Activated CD8-positive, alpha-beta memory T cell treated with anti-CD3 and anti-CD28 coated beads for 4 hours (primary cell): ENCODE results near the gene LRAT.
"Not testable (repeated sequence)": the region's sequence is repeated elsewhere in the genome, so short reads cannot be mapped to it uniquely, and the experiment has no call there.

Experiments used
- DNase-seq, 2 donors: peaks; one replicate each; pipeline ENCODE4 v3.0.0-alpha.2; 2020; ENCODE audit warnings: low read depth in 2 of 2

Gene LRAT

GRCh38 chr4:154743683-154744340 is at the start of gene LRAT:
LRAT (plus strand) TSS chr4:154744000; CDS start chr4:154744327, 327 bp downstream.
- no peak for DNase-seq

DNA sequence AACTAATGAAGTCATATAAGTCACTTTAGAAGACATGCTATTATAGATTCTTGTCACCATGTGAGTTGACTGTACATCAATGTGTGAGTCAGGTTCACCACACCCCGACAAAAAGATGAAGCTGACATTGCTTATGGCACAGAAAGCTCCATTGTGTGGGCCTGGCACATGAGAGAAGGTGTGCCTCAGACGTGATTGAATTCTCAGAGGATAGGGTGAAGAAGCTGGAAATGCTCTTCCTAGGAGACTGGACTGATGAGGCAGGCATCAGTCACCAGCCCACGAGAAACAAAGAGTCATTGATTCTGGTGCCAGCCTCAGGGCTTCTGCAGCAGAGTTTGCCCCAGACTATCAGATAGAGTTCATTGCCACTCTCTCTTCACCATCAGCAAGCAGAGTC is 35.9 kb upstream of the LRAT start:
- DNase-seq = no peak

DNA sequence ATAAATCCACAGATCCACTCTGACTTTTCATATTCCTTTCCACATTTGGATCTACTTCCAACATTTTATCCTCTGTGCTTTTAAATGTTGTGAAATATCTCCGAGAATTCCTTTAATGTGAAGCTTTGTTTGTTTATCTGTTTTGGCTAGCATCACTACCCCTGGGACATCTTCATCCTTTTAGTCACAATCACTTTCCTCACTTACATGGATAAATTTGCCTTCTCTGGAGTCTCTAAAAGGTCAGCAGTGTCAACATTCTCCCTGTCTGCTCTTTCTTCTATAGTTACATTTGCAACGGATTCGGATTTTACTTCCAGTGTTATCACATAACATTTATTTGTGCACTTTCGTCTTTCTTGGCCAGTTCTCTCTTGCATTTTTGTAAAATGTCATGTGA is 34.2 kb upstream of the LRAT start:
- no peak for DNase-seq

- no peak for DNase-seq
Observed at GRCh38 chr4:154711522-154711921, 32.3 kb upstream of the LRAT start.

DNA sequence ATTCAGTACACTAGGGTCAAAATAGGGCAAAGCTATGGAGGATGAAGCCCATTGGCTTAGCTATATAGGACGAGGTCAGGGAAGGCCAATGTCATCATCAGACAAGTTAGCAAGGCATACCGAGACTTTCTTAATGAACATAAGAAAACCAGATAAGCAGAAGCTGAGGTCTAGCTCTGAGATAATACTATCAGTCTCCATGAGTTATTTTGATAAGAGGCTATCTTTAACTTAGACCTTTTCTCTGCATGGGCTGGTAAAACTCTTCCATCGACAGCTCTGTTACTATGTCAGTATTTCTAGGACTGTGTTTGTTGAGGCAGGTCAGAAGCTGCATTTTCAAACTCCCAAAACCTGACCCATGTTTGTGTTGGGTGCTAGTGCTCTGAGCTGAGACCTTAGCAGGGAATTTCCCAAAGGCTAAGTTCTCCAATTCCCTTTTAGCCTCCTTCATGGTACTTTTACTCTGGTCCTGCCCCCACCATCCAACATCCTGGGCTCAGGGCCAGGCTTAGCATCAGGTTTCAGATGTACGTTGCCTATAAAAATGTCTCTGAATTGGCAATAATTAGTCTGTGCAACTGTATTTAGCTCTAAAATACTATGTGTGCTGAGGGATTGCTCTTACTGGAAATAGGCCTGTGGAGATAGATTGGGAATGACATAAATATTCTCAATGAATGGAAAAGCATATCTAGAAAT is 29.3 kb upstream of the LRAT start:
- no peak for DNase-seq

- no peak for DNase-seq
Observed at GRCh38 chr4:154719087-154719486, 24.7 kb upstream of the LRAT start.

- DNase-seq = no peak
Observed at GRCh38 chr4:154720123-154720522, 23.7 kb upstream of the LRAT start.

DNA sequence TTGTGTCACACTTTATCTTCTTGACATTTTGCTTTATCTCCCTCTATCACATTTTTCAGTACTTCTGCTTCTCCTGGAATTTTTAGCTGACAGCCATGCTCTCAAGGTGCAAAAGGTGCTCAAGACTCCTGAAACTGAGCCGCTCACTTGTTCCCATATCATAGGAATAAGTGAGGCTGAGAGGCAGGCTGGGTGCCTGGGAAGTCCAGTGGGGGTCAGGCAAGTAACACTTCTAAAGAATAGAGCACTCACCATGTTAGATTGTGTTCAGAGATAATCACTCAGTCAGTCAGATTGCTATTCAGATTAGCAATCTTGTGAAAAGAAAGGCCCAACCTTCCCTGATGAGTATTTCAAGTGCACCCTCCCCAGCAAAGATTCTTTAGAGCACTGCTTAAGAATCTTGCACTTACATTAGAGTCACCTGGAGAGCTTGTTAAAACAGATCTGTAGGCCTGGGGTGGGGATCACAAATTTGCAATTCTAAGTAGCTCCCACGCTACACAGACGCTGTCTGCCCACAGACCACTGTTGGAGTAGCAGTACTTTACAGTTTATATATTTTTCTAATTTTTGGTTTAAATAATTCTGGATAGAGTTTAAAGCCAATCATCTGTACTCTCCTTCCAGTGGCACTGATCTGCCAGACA is 23.1 kb upstream of the LRAT start:
- DNase-seq = no peak

GRCh38 chr4:154722262-154722661 is 21.5 kb upstream of the LRAT start:
- DNase-seq = no peak

GRCh38 chr4:154723601-154724000 is 20.2 kb upstream of the LRAT start:
- not testable (repeated sequence) for DNase-seq

DNA sequence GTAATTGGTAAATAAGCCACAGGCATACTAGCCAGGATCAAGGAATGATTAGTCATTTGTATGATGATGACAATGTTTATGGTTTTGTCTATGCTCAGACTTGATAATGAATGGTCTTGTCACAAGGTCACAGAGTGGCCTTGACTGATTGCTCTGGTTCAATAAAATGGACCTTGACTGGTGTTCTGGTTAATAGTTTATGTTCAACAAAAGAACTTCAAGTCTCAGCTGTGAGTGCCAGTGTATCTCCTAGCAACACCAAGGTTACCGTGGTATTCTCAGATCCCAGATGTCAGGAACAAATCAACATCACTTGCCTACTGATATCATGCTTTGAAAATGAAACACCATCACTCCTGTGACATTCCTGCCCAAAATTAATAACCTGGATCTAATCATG is 16.3 kb upstream of the LRAT start:
- DNase-seq = no peak

DNA sequence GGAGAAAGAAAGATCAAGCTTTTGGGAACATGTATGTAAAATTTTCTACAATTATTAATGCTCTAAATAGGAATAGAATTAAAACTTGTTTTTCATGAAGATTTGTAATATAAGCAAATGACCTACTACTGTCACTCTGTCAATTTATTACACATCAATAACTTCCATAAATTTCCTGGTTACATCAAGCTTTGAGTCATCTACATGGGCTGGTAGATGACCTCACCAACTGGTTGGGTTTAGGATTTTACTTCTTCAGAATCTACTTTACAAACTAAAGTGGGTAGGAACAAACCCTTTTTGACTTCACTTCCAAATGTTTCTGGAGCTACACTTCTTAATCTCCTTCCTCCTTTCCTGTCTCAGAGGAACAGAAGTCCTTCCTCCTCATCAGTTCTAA is 12.0 kb upstream of the LRAT start:
- DNase-seq = no peak

- no peak for DNase-seq
Observed at GRCh38 chr4:154732669-154733068, 11.1 kb upstream of the LRAT start.

DNA sequence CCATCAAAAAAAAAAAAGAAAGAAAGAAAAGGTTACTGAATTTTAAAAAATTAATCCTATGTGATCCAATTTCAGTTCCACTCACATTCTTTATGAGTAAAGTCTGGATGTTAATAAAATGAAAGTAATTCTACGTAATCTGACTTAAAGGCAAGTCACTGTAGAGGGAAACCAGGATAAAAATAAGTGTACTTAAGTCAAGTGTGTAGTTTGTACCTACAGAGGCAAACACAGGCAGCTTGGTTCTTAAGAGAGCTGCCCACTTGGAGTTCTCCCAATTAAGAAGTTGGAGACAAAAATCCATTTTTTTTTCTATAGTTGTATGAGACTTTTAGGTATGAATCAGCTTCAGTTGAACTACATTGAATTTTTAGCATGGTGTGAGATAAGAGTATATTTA is 7.0 kb upstream of the LRAT start:
- DNase-seq = no peak

DNA sequence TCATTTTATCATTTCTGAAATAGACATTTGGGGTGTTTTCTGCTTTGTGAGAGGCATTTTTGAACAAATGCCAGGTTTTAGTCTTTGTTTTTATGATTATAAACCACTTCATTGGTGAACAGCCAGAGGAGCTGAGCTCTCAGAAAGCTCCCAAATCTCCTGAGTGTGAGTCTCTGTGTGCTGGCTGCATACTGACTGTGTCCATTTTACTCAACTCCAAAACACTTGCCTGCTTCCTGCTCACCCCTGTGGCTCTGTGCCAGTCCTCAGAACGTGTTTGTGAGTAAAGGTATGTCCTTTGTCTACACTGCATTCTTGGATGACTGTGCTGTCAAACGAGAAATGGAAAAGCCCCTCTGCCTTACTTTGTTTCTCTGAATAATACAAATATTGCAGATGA is 5.4 kb upstream of the LRAT start:
- DNase-seq = no peak

GRCh38 chr4:154739111-154739510 is 4.7 kb upstream of the LRAT start:
- DNase-seq = no peak

DNA sequence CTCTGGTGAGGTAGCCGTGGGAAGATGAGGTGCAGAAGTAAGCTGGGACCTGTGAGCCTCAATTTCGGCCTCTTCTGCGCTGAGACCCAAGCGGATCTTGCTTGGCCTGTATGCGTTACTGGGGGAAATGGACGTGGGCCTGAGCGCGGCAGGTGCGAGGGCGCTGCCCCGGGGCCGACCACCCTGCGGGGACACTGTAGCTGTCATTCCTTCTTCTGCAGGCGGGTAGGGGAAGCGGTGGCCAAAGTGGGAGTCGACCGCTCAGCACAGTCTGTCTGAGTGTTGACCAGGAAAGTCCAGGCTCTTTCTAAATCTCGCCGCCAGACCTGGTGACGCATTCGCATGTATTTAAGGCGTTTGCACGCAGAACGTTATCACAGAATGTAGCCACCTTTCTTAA is 3.3 kb upstream of the LRAT start:
- no peak for DNase-seq

DNA sequence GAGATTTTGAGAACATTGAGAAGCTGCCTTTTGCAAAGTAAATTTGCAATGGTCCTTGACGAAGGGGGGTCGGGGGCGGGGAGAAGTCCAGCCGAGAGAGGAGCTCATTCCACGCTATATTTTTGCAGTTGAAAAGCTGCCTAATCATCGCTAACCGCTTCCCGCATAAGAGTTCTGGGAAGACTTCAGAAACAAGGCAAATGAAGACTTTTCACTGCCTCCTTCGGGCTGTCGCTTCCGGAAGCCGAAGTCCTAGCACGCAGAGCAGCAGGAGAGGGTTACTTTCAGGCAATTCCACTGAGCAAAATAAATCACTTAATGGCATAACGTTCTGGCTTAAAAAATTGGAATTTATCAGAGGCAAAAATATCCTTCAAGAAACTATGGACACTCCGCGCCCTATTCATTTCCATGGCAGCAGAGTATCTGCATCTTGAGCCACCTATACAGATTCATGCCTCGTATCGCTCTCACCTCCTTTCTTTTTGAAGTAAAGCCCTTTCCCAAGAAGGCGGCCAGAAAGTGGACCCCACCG is 2.6 kb upstream of the LRAT start:
- no peak for DNase-seq

DNA sequence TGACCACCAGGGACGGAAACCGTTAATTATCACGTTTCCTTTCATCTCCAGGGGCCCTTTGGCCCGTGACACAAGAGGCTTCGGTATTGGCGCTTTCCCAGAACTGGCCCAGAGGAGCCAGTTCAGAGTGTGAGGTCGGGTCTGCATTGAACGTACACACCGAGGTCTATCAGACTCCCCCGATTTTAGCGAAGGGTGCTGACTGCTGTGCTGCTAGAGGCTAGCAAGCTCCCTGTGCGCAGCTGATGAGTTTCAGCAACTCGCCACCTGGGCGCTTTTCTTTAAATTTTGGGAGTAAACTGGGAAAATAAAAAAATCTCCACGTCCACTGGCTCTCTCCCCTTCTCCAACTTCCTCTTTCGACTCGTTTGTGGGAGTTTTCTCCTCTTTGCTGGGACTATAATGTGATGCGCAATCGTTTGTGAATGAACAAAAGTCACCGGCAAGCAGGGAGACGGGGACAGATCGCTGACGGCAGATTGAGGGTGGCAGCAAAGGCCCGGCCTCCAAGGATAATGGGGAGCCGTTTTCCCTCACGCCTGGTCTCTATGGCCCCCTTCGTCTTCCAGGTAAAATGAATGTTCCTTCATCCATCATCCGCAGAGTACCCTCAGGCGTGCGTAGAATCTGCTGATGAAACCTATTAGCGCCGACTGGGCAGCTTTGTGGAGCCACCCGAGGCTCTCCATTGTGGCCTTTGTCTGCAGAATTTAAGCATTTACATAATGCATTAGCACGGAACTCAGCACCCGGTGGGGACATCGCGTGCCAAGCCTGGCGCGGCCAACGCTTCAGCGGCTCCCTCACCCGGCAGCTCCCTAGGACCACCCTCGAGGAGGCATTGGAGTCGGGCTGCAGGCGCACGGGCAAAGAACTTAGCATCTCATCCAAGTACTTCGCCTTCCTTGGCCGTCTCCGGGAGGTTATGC is 1.6 kb upstream of the LRAT start:
- no peak for DNase-seq

- DNase-seq = no peak
Observed at GRCh38 chr4:154744341-154744926, 634 bp downstream of the LRAT start.

- no peak for DNase-seq
Observed at GRCh38 chr4:154757713-154758112, 13.9 kb downstream of the LRAT start.
